ENCODE data around the gene KIR2DL3.

DNA sequence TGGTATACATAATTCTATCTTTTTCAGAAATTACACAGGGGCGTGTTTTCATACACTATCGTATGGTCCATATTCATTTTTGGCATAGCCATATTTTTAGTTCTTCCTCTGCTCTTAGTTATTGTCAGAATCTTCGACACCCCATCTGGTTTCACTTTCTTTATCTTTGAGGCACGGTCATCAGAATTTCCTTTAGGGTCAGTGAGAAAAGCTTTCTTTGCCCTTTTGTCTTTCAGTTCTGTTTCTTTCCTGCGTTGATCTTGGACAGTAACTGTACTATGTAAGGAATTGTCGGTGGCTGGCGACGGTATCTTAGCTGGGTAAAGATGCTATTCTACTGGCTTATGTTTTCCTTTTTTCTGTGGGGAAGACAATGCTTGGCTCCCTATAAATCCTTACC, 54.5 kb downstream of the KIR2DL3 start:
- TF ChIP-seq, protein P1, sequence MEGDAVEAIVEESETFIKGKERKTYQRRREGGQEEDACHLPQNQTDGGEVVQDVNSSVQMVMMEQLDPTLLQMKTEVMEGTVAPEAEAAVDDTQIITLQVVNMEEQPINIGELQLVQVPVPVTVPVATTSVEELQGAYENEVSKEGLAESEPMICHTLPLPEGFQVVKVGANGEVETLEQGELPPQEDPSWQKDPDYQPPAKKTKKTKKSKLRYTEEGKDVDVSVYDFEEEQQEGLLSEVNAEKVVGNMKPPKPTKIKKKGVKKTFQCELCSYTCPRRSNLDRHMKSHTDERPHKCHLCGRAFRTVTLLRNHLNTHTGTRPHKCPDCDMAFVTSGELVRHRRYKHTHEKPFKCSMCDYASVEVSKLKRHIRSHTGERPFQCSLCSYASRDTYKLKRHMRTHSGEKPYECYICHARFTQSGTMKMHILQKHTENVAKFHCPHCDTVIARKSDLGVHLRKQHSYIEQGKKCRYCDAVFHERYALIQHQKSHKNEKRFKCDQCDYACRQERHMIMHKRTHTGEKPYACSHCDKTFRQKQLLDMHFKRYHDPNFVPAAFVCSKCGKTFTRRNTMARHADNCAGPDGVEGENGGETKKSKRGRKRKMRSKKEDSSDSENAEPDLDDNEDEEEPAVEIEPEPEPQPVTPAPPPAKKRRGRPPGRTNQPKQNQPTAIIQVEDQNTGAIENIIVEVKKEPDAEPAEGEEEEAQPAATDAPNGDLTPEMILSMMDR (conservative IDR thresholded peaks at IDR 0.05 in 1 of 2, IDR thresholded peaks at IDR 0.05 in 1 of 2; ENCODE audit: extremely low read depth in 1 of 2, insufficient read depth in 1 of 2, low read depth in 1 of 2, low read length in 2 of 2), result no peak
- no peak for TF ChIP-seq EZH2 (IDR thresholded peaks at IDR 0.05; ENCODE audit: borderline replicate concordance, low read length)

Measured in mammary epithelial cell (primary cell).